ENCODE results near the gene SLC35F5.
"Not testable (repeated sequence)": the region's sequence is repeated elsewhere in the genome, so short reads cannot be mapped to it uniquely, and the experiment has no call there.

Gene SLC35F5

GRCh38 chr2:113694438-113694837 lies 62.0 kb downstream of the SLC35F5 start:
- DNase-seq = no peak

- DNase-seq = peak in 1 of 2 donors; percentile 23
Measured at GRCh38 chr2:113692698-113693428, 63.6 kb downstream of the SLC35F5 start.

GRCh38 chr2:113690871-113691270 lies 65.6 kb downstream of the SLC35F5 start:
- not testable (repeated sequence) for DNase-seq

GRCh38 chr2:113686537-113686936 lies 69.9 kb downstream of the SLC35F5 start:
- DNase-seq = no peak

GRCh38 chr2:113685471-113685870 lies 71.0 kb downstream of the SLC35F5 start:
- DNase-seq = no peak

GRCh38 chr2:113679457-113679856 lies 77.0 kb downstream of the SLC35F5 start:
- no peak for DNase-seq

- no peak for DNase-seq
Measured at GRCh38 chr2:113677330-113677729, 79.1 kb downstream of the SLC35F5 start.

GRCh38 chr2:113676623-113677266 lies 79.7 kb downstream of the SLC35F5 start:
- DNase-seq = no peak

- DNase-seq = no peak
Measured at GRCh38 chr2:113675875-113676274, 80.6 kb downstream of the SLC35F5 start.

- no peak for DNase-seq
Measured at GRCh38 chr2:113672326-113672932, 84.0 kb downstream of the SLC35F5 start.

- not testable (repeated sequence) for DNase-seq
Measured at GRCh38 chr2:113669013-113669412, 87.4 kb downstream of the SLC35F5 start.

- not testable (repeated sequence) for DNase-seq
Measured at GRCh38 chr2:113664761-113665533, 91.5 kb downstream of the SLC35F5 start.

GRCh38 chr2:113663285-113664060 lies 93.0 kb downstream of the SLC35F5 start:
- not testable (repeated sequence) for DNase-seq
